GM23338 (cell line): ENCODE measurements around the gene FAM89A. TPM values are rescaled to one million over a fixed set of nuclear protein-coding genes. Genes with fewer than 3 reads are reported as not detected.

ENCODE experiments used
- ATAC-seq: fragments of 200-7000 bp; cut with Tn5 transposase; 3 replicates; pipeline ENCODE4 v1.9.1; 2020
- DNase-seq: peaks from one replicate; pipeline ENCODE4 v3.0.0-alpha.2; 2015; ENCODE audit warnings: low spot score
- H2AFZ ChIP-seq: fragments of 200-600 bp; sonication (generic); 2 replicates; pipeline ENCODE4 v1.8.0; 2016; ENCODE audit warnings: antibody characterized with exemption, mild to moderate bottlenecking, moderate library complexity
- H3F3A ChIP-seq: fragments of 200-600 bp; sonication (generic); replicated peaks from 2 replicates; pipeline ENCODE4 v1.8.0; 2017; ENCODE audit warnings: antibody characterized with exemption, mixed run types, low read depth
- H3K27ac ChIP-seq: fragments of 200-600 bp; sonication (generic); 2 replicates; pipeline ENCODE4 v1.6.1; 2016; ENCODE audit warnings: low read depth
- H3K27me3 ChIP-seq: fragments of 200-600 bp; sonication (generic); 2 replicates; pipeline ENCODE4 v1.8.0; 2016; ENCODE audit warnings: mild to moderate bottlenecking, mixed run types, moderate library complexity; ENCODE audit not compliant: insufficient read depth
- H3K36me3 ChIP-seq: fragments of 200-600 bp; sonication (generic); 2 replicates; pipeline ENCODE4 v1.8.0; 2016; ENCODE audit warnings: mild to moderate bottlenecking; ENCODE audit not compliant: insufficient read depth
- H3K4me1 ChIP-seq: fragments of 200-600 bp; sonication (generic); 2 replicates; pipeline ENCODE4 v1.8.0; 2016; ENCODE audit warnings: mild to moderate bottlenecking, moderate library complexity; ENCODE audit not compliant: insufficient read depth
- H3K4me2 ChIP-seq: fragments of 200-600 bp; sonication (generic); 2 replicates; pipeline ENCODE4 v1.7.1; 2017; ENCODE audit warnings: mixed run types
- H3K4me3 ChIP-seq: fragments of 200-600 bp; sonication (generic); 2 replicates; pipeline ENCODE4 v1.6.1; 2016; ENCODE audit warnings: mixed run types
- H3K79me2 ChIP-seq: fragments of 200-600 bp; sonication (generic); replicated peaks from 2 replicates; pipeline ENCODE4 v1.8.0; 2017; ENCODE audit warnings: mild to moderate bottlenecking; ENCODE audit not compliant: insufficient read depth
- H3K9me2 ChIP-seq: fragments of 200-600 bp; sonication (generic); 2 replicates; pipeline ENCODE4 v1.8.0; 2017; ENCODE audit not compliant: insufficient read depth
- H4K20me1 ChIP-seq: fragments of 200-600 bp; sonication (generic); replicated peaks from 2 replicates; pipeline ENCODE4 v1.8.0; 2017; ENCODE audit warnings: mild to moderate bottlenecking; ENCODE audit not compliant: insufficient read depth
- H3K27ac Mint-ChIP-seq: 2 replicates; pipeline ENCODE4 v1.8.0; 2020; ENCODE audit warnings: inconsistent platforms, mild to moderate bottlenecking, moderate library complexity, mixed read lengths
- H3K27me3 Mint-ChIP-seq: 3 replicates; pipeline ENCODE4 v1.8.0; 2022; ENCODE audit warnings: low read depth, mild to moderate bottlenecking, moderate library complexity, mixed read lengths, inconsistent platforms; ENCODE audit not compliant: insufficient read depth, poor library complexity
- H3K36me3 Mint-ChIP-seq: 3 replicates; pipeline ENCODE4 v1.8.0; 2021; ENCODE audit warnings: low read depth, mild to moderate bottlenecking, inconsistent platforms, moderate library complexity, mixed read lengths
- H3K4me1 Mint-ChIP-seq: 3 replicates; pipeline ENCODE4 v1.8.0; 2020; ENCODE audit warnings: mild to moderate bottlenecking, inconsistent platforms, mixed read lengths
- H3K4me3 Mint-ChIP-seq: 3 replicates; pipeline ENCODE4 v1.8.0; 2021; ENCODE audit warnings: moderate library complexity, mild to moderate bottlenecking, inconsistent platforms, mixed read lengths
- H3K9me3 Mint-ChIP-seq: 3 replicates; pipeline ENCODE4 v1.8.0; 2020; ENCODE audit warnings: moderate library complexity, mild to moderate bottlenecking, inconsistent platforms, mixed read lengths
- CREB1 ChIP-seq: fragments of 250-450 bp; sonication (Bioruptor Pico); IDR thresholded peaks from 2 replicates; pipeline ENCODE4 v1.5.0; 2020; ENCODE audit warnings: low read depth, mild to moderate bottlenecking, moderate library complexity
- CTCF ChIP-seq, 2 experiments: fragments of 200-600 bp in 1 of 2; sonication (generic) in 1 of 2; conservative IDR thresholded peaks; 2 replicates each; pipeline versions ENCODE4 v1.5.1 to v1.6.1; 2016 to 2017; ENCODE audit warnings: antibody characterized with exemption in 2 of 2, low read depth in 2 of 2, mild to moderate bottlenecking in 2 of 2, moderate library complexity in 1 of 2
- EZH2 ChIP-seq: fragments of 200-600 bp; sonication (generic); IDR thresholded peaks from one replicate; pipeline ENCODE4 v1.8.0; 2017; ENCODE audit warnings: antibody characterized with exemption, mild to moderate bottlenecking, low read depth; ENCODE audit not compliant: unreplicated experiment
- EZH2phosphoT487 ChIP-seq: fragments of 200-600 bp; sonication (generic); IDR thresholded peaks from one replicate; pipeline ENCODE4 v1.8.1; 2018; ENCODE audit warnings: antibody characterized with exemption; ENCODE audit not compliant: unreplicated experiment
- NANOG ChIP-seq: IDR thresholded peaks from 2 replicates; pipeline ENCODE4 v1.6.1; 2016; ENCODE audit warnings: antibody characterized with exemption, borderline replicate concordance
- POLR2AphosphoS5 ChIP-seq: IDR thresholded peaks from 2 replicates; pipeline ENCODE4 v1.6.1; 2016; ENCODE audit warnings: antibody characterized with exemption, low read depth
- STAT1 ChIP-seq: IDR thresholded peaks from one replicate; pipeline ENCODE4 v1.6.1; 2016; ENCODE audit warnings: antibody characterized with exemption; ENCODE audit not compliant: unreplicated experiment
- ZNF114 ChIP-seq: fragments of 250-450 bp; sonication (Bioruptor Pico); IDR thresholded peaks from 2 replicates; pipeline ENCODE4 v1.5.0; 2020; ENCODE audit warnings: mild to moderate bottlenecking, moderate library complexity
- ZNF331 ChIP-seq: fragments of 250-450 bp; sonication (Bioruptor Pico); IDR thresholded peaks from 2 replicates; pipeline ENCODE4 v1.5.0; 2020; ENCODE audit warnings: low read depth, mild to moderate bottlenecking, moderate library complexity
- ZNF462 ChIP-seq: fragments of 250-450 bp; sonication (Bioruptor Pico); IDR thresholded peaks from 2 replicates; pipeline ENCODE4 v1.5.0; 2020; ENCODE audit warnings: mild to moderate bottlenecking, moderate library complexity
- polyA plus RNA-seq: library from polyadenylated mRNA; unstranded; fragments of >200 nt; fragmentation: Nextera tagmentation; extraction: Ambion mirVana; gene quantifications from 2 replicates; pipeline ENCODE4 v1.2.1, GENCODE V29; 2016
- total RNA-seq: library from RNA; depleted of rRNA; stranded (reverse); fragments of >200 nt; shearing (Covaris generic); gene quantifications from 2 replicates; pipeline ENCODE4 v1.2.3, GENCODE V29; 2014
- TF ChIP-seq, protein P1 (sequence below): IDR thresholded peaks from 2 replicates; pipeline ENCODE4 v1.6.1; 2016; ENCODE audit warnings: antibody characterized with exemption

FAM89A gene
- total and polyA plus RNA-seq, 2 experiments from 2014 or later: 3.2 to 3.8 TPM

GRCh38 chr1:231041719-231042261, 1.7 kb upstream of the FAM89A start (continued):
- TF ChIP-seq CREB1 (CRISPR knock-in tag) (no peak), EZH2phosphoT487 (no peak), ZNF331 (CRISPR knock-in tag) (no peak), EZH2 (no peak), STAT1 (no peak), NANOG (no peak), CTCF (conservative IDR thresholded peaks at IDR 0.05; ENCODE audit: low read depth in 2 of 2) (no peak)
- TF ChIP-seq, protein P1, sequence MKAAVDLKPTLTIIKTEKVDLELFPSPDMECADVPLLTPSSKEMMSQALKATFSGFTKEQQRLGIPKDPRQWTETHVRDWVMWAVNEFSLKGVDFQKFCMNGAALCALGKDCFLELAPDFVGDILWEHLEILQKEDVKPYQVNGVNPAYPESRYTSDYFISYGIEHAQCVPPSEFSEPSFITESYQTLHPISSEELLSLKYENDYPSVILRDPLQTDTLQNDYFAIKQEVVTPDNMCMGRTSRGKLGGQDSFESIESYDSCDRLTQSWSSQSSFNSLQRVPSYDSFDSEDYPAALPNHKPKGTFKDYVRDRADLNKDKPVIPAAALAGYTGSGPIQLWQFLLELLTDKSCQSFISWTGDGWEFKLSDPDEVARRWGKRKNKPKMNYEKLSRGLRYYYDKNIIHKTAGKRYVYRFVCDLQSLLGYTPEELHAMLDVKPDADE: no peak

- Mint-ChIP-seq H3K36me3 (no peaks in the 10 kb centered on the region; the same call in 2 of the 3 replicates), H3K4me1 (peaks cover 3% of the 10 kb centered on the region; the same call in 2 of the 3 replicates), H3K27ac (no peak overlapping the region), H3K4me3 (peak overlapping the region; percentile 69), H3K27me3 (peaks cover 78% of the 10 kb centered on the region), H3K9me3 (no peaks in the 10 kb centered on the region)
- peak overlapping the region; percentile 71 for H3K4me3 ChIP-seq
- peak overlapping the region; percentile 81 for H3K4me2 ChIP-seq
- no peaks in the 10 kb centered on the region for H3F3A ChIP-seq
- H3K27me3 ChIP-seq: peaks cover 97% of the 10 kb centered on the region
- DNase-seq: peak; percentile 50
- H3K9me2 ChIP-seq: no peaks in the 10 kb centered on the region
- no peak overlapping the region for H3K27ac ChIP-seq
- H3K79me2 ChIP-seq: no peaks in the 10 kb centered on the region
- TF ChIP-seq EZH2 (peak; percentile 40), ZNF462 (CRISPR knock-in tag) (no peak), ZNF114 (CRISPR knock-in tag) (no peak), POLR2AphosphoS5 (no peak), CREB1 (CRISPR knock-in tag) (no peak)
- ATAC-seq: peak; percentile 59
- peak overlapping the region; percentile 93; the same call in 1 of the 2 replicates for H2AFZ ChIP-seq
- no peaks in the 10 kb centered on the region for H3K36me3 ChIP-seq
- no peaks in the 10 kb centered on the region; the same call in 1 of the 2 replicates for H3K4me1 ChIP-seq
- peaks cover 20% of the 10 kb centered on the region for H4K20me1 ChIP-seq
Measured at GRCh38 chr1:231040800-231041718, 1.0 kb upstream of the FAM89A start.
